Neural cell (in vitro differentiated cells): ENCODE results near the gene LRP5.

Source experiments
- MXI1 ChIP-seq: fragments of 450-650 bp; conservative IDR thresholded peaks from 2 replicates; pipeline ENCODE4 v1.6.1; 2014; ENCODE audit warnings: antibody characterized with exemption, mild to moderate bottlenecking; ENCODE audit not compliant: poor library complexity, severe bottlenecking
- TF ChIP-seq, protein P1 (sequence below): fragments of 450-650 bp; IDR thresholded peaks from 2 replicates; pipeline ENCODE4 v1.5.1; 2014; ENCODE audit warnings: antibody characterized with exemption, mild to moderate bottlenecking, moderate library complexity; ENCODE audit not compliant: poor library complexity, severe bottlenecking

GRCh38 chr11:68332186-68332585, 19.8 kb downstream of the LRP5 start:
- no peak for TF ChIP-seq MXI1
- TF ChIP-seq, protein P1, sequence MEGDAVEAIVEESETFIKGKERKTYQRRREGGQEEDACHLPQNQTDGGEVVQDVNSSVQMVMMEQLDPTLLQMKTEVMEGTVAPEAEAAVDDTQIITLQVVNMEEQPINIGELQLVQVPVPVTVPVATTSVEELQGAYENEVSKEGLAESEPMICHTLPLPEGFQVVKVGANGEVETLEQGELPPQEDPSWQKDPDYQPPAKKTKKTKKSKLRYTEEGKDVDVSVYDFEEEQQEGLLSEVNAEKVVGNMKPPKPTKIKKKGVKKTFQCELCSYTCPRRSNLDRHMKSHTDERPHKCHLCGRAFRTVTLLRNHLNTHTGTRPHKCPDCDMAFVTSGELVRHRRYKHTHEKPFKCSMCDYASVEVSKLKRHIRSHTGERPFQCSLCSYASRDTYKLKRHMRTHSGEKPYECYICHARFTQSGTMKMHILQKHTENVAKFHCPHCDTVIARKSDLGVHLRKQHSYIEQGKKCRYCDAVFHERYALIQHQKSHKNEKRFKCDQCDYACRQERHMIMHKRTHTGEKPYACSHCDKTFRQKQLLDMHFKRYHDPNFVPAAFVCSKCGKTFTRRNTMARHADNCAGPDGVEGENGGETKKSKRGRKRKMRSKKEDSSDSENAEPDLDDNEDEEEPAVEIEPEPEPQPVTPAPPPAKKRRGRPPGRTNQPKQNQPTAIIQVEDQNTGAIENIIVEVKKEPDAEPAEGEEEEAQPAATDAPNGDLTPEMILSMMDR: no peak
